Thyroid gland (tissue), 4 donors: Measurements from ENCODE around the gene FGF6. TPM values are rescaled to one million over a fixed set of nuclear protein-coding genes. Genes with fewer than 3 reads are reported as not detected.

Source experiments
- DNase-seq, 2 donors: peaks; one replicate each; pipeline ENCODE4 v3.0.0-alpha.2; 2019
- H3K27ac ChIP-seq, 3 donors: fragments of 200-600 bp; sonication (generic); 1 replicate in 2 of 3; 2 replicates in 1 of 3; pipeline ENCODE4 v1.5.1; 2016 to 2019; ENCODE audit warnings: mild to moderate bottlenecking in 1 of 3, moderate library complexity in 1 of 3
- H3K27me3 ChIP-seq: fragments of 200-600 bp; sonication (generic); one replicate; pipeline ENCODE4 v1.5.1; 2019
- H3K36me3 ChIP-seq, 2 donors: fragments of 200-600 bp; sonication (generic); one replicate each; pipeline ENCODE4 v1.5.1; 2016 to 2019
- H3K4me1 ChIP-seq, 2 donors: fragments of 200-600 bp; sonication (generic); one replicate each; pipeline ENCODE4 v1.5.1; 2017 to 2019
- H3K4me3 ChIP-seq, 3 donors: fragments of 200-600 bp; sonication (generic); replicated peaks in 1 of 3; 1 replicate in 2 of 3; 2 replicates in 1 of 3; pipeline ENCODE4 v1.5.1; 2016; ENCODE audit warnings: mild to moderate bottlenecking in 1 of 3
- H3K9me3 ChIP-seq: fragments of 200-600 bp; sonication (generic); one replicate; pipeline ENCODE4 v1.5.1; 2017
- CTCF ChIP-seq, 6 experiments: fragments of 200-600 bp in 3 of 6; fragments of 450-650 bp in 3 of 6; sonication (generic) in 3 of 6; IDR thresholded peaks; one replicate each; pipeline ENCODE4 v1.5.1; 2016 to 2019; ENCODE audit warnings: antibody characterized with exemption in 6 of 6, mild to moderate bottlenecking in 2 of 6, inconsistent platforms in 1 of 6, moderate library complexity in 1 of 6
- POLR2A ChIP-seq, 2 donors: fragments of 450-650 bp; IDR thresholded peaks; one replicate each; pipeline ENCODE4 v1.6.1; 2017; ENCODE audit warnings: antibody characterized with exemption in 2 of 2, mild to moderate bottlenecking in 2 of 2, moderate library complexity in 1 of 2
- WGBS, 2 donors: methylation state at CpG; one replicate each; pipeline ENCODE4 v1.1.5; 2017; 5-methylcytosine and 5-hydroxymethylcytosine counted together
- intact Hi-C: fragments of 100-400 bp; cut with DNase I; formaldehyde crosslinking; loops from one replicate; pipeline ENCODE4 v1.15.1; 2023
- total RNA-seq, 4 donors: library from RNA; depleted of rRNA; stranded (reverse); fragments of >200 nt; gene quantifications; one replicate each; pipeline ENCODE4 v1.2.3, GENCODE V29; 2016

Gene FGF6
- total RNA-seq, 4 donors from 2014 or later = not detected

GRCh38 chr12:4434706-4435425 lies 10.7 kb downstream of the FGF6 start:
- Histone ChIP-seq H3K27ac (no peak overlapping the region), H3K36me3 (no peaks in the 10 kb centered on the region), H3K4me3 (no peak overlapping the region), H3K4me1 (no peaks in the 10 kb centered on the region), H3K27me3 (no peaks in the 10 kb centered on the region), H3K9me3 (no peaks in the 10 kb centered on the region)
- intact Hi-C loops = no loop called here
- 83 to 89% methylated on average over 8 of the region's 8 CpGs for WGBS, 2 donors
- TF ChIP-seq POLR2A (IDR thresholded peaks at IDR 0.05) = no peak
- TF ChIP-seq CTCF (IDR thresholded peaks at IDR 0.05) = no peak
- no peak for DNase-seq

DNA sequence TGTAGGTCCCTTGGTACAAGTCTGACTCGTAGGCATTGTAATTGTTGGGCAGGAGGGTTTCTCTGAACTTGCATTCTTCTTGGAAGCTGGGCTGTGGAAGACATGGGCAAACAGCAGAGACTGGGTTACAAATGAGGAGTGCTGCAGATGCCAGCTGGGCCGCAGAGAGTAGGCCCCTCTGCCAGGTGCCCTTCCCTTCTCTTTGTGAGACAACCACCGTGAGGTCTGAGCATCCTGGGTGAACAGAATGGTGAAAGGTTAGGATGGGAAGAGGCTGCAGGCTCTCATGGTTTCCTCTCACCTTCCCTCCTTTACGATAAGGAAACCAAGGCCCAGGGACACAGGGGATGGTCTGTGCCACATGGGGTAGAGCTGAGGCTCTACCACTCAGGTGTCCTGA lies 11.3 kb downstream of the FGF6 start:
- intact Hi-C loops = no loop called here
- H3K27me3 ChIP-seq = no peaks in the 10 kb centered on the region
- no peak overlapping the region for H3K4me3 ChIP-seq
- no peaks in the 10 kb centered on the region for H3K36me3 ChIP-seq
- 83 to 90% methylated on average over 4 of the region's 4 CpGs for WGBS, 2 donors
- H3K9me3 ChIP-seq = no peaks in the 10 kb centered on the region
- TF ChIP-seq POLR2A (IDR thresholded peaks at IDR 0.05) (no peak), CTCF (IDR thresholded peaks at IDR 0.05) (no peak)
- no peak for DNase-seq
- H3K4me1 ChIP-seq = no peaks in the 10 kb centered on the region
- no peak overlapping the region for H3K27ac ChIP-seq

GRCh38 chr12:4433745-4434058 lies 11.9 kb downstream of the FGF6 start:
- H3K9me3 ChIP-seq = no peaks in the 10 kb centered on the region
- intact Hi-C loops = no loop called here
- no peak overlapping the region for H3K4me3 ChIP-seq
- no peaks in the 10 kb centered on the region for H3K27me3 ChIP-seq
- WGBS, 2 donors = 60 to 71% methylated on average over 4 of the region's 4 CpGs
- no peak for DNase-seq
- no peaks in the 10 kb centered on the region for H3K4me1 ChIP-seq
- no peaks in the 10 kb centered on the region for H3K36me3 ChIP-seq
- TF ChIP-seq POLR2A (IDR thresholded peaks at IDR 0.05) = no peak
- TF ChIP-seq CTCF (IDR thresholded peaks at IDR 0.05) = no peak
- H3K27ac ChIP-seq = no peak overlapping the region

DNA sequence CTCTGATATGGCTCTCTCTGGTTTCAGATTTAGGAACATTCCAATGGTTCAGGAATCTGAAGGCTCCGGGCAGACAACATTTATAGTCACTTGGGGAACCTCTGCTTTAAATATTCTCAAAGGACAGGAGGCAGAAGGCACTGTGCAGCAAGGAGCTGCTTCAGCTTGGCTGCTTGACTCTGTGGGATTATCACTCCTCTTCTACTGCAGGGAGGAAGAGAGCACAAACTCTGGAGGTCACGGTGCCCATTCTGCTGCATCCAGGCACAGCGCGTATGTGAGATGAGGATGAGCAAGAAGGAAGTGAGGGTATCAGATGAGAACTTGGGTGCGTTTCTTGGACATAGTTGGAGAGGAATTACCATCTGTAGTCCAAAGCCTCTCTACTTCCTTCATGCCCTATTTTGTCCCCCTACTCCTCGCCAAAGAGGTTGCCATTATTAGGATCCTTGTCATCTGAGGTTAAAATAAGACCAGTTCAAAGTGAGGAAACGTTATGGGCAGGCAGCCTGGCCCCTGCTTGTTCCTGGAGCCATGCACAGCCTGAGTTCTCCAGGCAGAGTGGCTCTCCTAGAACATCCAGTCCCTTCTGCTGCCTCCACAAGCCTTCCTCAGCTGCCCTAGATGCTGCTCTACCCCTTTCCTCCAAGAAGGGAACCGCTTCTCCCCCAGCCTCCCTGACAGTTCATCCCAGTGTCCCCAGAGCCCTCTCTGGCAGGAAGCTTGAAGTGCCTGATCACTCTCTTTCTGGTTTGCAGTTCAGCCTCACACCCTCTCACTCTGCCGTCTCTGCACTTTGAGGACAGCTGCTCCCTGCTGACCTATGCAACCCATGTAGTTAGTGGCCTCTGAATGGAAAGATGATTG lies 12.5 kb downstream of the FGF6 start:
- intact Hi-C loops = no loop called here
- Histone ChIP-seq H3K4me1 (no peaks in the 10 kb centered on the region), H3K27me3 (no peaks in the 10 kb centered on the region), H3K9me3 (no peaks in the 10 kb centered on the region), H3K4me3 (no peak overlapping the region), H3K27ac (no peak overlapping the region), H3K36me3 (no peaks in the 10 kb centered on the region)
- DNase-seq = no peak
- 62 to 70% methylated on average over 9 of the region's 9 CpGs for WGBS, 2 donors
- TF ChIP-seq CTCF (IDR thresholded peaks at IDR 0.05) (no peak), POLR2A (IDR thresholded peaks at IDR 0.05) (no peak)

- H3K36me3 ChIP-seq = no peaks in the 10 kb centered on the region
- no peak overlapping the region for H3K4me3 ChIP-seq
- no peak for DNase-seq
- H3K9me3 ChIP-seq = no peaks in the 10 kb centered on the region
- no peak for TF ChIP-seq CTCF (IDR thresholded peaks at IDR 0.05)
- no peak for TF ChIP-seq POLR2A (IDR thresholded peaks at IDR 0.05)
- no peaks in the 10 kb centered on the region for H3K27me3 ChIP-seq
- H3K27ac ChIP-seq = no peak overlapping the region
- 79 to 83% methylated on average over 7 of the region's 7 CpGs for WGBS, 2 donors
- H3K4me1 ChIP-seq = no peaks in the 10 kb centered on the region
- intact Hi-C loops = no loop called here
Measured at GRCh38 chr12:4431866-4432265, 13.7 kb downstream of the FGF6 start.
